ENCODE data around the gene MFAP4.

Gene MFAP4

DNA sequence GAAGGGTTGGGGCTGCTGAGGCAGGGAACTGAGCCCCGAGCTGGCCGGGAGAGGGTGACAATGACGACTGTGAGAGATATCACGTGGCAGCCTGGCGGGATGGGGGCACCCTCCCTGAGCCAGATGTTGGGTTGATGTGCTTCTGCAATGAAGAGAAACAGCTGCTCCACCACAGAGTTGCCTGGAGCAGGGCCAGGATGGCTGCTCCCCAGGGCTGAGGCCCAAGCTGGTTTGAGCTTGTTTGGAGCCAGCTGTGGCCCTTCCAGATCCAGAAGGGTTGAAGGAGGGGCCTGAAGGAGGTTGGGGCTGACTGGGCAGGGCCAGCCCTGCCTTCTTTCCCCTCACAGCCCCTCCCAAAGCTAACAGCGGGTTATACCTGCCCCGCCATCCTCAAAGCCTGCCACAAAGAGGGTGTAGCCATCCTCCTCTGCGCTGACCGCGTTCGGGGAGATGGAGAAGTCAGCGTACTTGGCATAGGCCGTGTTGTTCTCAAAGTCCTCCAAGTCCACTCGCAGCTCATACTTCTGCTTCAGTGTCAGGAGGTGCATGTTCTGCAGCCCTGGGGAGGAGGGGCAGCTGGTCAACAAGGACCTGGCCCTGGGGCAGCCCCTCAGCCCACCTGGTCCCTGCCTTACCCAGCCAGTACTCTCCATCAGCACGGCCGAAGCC, 2.1 kb downstream of the MFAP4 start:
- DNase-seq, result peak in 1 of 2 donors; percentile 86

DNA sequence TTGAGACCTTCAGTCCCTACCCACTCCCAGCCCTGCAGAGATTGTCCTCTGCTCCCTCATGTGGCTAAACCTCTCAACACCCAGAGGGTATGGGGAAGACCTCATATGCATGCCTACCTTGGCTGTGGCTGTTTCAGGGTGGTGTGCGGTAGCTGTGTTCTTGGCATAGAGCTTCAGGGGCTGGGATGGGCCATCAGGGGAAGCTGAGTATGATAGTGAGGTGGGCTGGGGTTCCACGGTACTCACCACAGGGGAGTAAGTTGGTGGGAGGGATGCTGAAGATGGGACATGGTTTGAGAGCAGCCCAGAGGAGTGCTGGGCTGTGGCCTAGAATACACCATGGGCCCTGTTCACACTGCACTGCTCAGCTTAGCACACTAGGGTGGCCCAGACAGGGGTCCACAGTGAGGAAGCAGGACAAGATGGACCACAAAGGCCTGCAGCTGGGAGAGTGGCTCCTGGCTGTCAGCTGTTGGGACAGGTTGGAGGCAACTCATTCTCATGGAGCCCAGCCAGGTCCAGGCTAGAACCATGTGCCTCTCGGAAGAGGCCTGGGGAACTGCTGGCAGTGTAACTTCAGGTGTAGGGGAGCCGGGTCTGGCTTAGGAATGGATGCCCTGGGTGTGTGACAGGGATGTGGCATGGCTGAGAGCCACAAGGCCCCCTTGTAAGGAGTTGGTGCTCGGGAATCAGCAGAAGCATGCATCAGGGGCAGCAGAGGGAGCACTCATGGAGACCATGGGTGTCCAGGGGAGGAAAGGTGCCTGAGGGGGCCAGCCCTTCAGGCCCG, 3.1 kb downstream of the MFAP4 start:
- DNase-seq, result no peak

DNA sequence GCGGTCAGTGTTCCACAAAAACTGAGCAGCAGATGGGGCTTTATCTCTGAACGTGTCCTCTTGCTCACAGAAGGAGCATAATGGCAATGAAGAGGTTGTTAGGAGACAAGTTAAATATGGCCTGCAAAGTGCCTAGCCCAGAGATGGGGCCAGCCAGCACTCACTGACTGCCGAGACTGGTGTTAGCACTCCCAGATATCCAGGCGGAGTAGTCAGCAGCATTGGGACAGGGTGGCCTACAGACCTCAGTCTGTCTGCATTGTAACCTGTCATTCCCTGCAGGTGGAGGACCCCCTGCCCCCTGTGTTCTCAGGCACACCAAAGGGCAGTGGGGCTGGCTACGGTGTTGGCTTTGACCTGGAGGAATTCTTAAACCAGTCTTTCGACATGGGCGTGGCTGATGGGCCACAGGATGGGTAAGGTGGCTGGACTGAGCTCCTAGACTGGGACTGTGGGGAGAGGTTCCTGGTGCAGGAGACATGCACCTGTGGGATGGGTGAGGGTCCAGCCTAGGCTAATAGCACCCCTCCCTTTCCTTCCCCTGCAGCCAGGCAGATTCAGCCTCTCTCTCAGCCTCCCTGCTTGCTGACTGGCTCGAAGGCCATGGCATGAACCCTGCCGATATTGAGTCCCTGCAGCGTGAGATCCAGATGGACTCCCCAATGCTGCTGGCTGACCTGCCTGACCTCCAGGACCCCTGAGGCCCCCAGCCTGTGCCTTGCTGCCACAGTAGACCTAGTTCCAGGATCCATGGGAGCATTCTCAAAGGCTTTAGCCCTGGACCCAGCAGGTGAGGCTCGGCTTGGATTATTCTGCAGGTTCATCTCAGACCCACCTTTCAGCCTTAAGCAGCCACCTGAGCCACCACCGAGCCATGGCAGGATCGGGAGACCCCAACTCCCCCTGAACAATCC, 4.2 kb downstream of the MFAP4 start:
- DNase-seq, result no peak

DNA sequence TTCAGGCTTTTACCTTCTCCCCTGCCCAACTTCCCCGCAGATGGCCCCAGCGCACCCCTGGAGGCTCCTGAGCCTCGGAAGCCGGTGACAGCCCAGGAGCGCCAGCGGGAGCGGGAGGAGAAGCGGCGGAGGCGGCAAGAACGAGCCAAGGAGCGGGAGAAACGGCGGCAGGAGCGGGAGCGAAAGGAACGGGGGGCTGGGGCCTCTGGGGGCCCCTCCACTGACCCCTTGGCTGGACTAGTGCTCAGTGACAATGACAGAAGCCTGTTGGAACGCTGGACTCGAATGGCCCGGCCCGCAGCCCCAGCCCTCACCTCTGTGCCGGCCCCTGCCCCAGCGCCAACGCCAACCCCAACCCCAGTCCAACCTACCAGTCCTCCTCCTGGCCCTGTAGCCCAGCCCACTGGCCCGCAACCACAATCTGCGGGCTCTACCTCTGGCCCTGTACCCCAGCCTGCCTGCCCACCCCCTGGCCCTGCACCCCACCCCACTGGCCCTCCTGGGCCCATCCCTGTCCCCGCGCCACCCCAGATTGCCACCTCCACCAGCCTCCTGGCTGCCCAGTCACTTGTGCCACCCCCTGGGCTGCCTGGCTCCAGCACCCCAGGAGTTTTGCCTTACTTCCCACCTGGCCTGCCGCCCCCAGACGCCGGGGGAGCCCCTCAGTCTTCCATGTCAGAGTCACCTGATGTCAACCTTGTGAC, 5.1 kb downstream of the MFAP4 start:
- no peak for DNase-seq

DNA sequence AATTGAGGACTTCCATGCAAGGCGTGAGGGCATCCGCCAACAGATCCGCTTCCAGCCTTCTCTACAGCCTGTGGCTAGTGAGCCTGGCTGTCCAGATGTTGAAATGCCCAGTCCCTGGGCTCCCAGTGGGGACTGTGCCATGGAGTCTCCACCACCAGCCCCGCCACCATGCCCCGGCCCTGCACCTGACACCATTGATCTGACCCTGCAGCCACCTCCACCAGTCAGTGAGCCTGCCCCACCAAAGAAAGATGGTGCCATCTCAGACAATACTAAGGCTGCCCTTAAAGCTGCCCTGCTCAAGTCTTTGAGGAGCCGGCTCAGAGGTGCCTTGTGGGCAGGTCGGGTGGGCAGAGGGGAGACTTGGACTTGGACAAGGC, 5.6 kb downstream of the MFAP4 start:
- no peak for DNase-seq

DNA sequence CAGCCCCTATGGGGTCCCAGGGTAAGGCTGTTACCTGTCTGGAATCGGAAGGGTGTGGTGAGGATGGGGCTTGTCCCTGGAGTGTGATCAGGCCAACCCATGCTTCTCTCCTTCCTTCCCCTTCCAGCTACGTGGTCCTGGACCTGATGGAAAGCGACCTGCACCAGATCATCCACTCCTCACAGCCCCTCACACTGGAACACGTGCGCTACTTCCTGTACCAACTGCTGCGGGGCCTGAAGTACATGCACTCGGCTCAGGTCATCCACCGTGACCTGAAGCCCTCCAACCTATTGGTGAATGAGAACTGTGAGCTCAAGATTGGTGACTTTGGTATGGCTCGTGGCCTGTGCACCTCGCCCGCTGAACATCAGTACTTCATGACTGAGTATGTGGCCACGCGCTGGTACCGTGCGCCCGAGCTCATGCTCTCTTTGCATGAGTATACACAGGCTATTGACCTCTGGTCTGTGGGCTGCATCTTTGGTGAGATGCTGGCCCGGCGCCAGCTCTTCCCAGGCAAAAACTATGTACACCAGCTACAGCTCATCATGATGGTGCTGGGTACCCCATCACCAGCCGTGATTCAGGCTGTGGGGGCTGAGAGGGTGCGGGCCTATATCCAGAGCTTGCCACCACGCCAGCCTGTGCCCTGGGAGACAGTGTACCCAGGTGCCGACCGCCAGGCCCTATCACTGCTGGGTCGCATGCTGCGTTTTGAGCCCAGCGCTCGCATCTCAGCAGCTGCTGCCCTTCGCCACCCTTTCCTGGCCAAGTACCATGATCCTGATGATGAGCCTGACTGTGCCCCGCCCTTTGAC, 6.3 kb downstream of the MFAP4 start:
- no peak for DNase-seq

DNA sequence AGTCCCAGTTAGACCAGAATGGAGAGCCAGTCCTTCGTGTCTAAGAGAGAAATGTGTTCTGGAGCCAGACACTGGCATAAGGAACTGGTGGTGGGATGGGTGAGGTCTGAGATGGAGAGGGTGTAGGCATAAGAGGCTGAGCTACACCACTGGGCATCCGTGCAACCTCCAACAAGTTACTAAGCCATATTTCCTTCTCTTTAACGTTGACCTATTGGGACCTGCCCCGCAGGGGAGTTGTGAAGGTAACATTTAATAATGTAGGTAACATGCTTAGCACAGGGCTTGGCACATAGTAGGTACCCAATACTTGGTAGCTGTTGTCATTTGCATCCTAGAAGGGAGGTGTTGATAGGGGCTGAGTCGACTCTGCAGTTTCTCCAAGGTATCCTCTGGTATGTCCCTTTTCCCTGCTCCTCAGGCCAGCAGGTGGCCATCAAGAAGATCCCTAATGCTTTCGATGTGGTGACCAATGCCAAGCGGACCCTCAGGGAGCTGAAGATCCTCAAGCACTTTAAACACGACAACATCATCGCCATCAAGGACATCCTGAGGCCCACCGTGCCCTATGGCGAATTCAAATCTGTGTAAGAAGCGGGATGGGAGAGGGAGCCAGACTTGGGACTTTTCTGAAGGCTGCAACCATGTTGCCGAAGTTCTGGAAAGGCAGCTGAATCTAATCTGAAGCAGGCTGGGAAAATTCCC, 7.5 kb downstream of the MFAP4 start:
- DNase-seq, result no peak

DNA sequence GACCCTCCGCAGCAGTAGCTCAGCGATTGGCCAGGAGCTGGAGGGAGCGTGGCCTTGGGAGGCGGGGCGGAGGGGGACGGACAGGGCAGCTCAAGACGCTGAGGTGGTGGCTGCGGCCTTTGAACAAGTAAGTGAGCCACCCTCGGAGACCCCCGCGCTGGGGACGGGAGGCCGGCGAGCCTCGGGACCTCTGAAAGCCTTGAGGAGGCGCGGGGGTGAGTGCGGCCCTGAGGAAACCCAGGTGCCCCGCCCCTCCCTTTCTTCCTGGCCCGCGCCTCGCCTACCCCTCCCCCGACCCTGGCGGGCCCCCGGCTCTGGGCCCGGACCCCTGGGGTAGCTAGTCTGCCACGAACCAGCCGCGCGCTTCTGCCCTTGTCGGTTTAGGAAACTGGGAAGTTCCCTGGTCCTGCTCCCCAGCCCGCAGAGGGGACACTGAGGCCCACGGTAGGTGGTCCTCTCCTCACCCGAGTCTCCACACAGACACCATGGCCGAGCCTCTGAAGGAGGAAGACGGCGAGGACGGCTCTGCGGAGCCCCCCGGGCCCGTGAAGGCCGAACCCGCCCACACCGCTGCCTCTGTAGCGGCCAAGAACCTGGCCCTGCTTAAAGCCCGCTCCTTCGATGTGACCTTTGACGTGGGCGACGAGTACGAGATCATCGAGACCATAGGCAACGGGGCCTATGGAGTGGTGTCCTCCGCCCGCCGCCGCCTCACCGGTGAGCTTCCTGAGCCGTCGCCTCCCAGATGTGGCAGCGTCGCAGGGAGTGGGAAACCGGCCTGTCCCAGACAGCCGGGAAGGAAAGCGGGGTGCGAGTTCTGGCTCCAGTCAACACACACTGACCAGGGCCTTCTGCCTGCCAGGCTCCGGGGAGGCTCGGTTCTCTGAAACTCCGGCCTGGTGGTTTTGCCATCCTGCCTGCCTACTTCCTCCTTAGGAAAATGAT, 8.3 kb downstream of the MFAP4 start, which contains the start of gene MAPK7:
Gene MAPK7 (plus strand): TSS at position 83 of the 945 bp plus-strand sequence. CDS start 403 bp downstream, at position 486.
- DNase-seq, result no peak

DNA sequence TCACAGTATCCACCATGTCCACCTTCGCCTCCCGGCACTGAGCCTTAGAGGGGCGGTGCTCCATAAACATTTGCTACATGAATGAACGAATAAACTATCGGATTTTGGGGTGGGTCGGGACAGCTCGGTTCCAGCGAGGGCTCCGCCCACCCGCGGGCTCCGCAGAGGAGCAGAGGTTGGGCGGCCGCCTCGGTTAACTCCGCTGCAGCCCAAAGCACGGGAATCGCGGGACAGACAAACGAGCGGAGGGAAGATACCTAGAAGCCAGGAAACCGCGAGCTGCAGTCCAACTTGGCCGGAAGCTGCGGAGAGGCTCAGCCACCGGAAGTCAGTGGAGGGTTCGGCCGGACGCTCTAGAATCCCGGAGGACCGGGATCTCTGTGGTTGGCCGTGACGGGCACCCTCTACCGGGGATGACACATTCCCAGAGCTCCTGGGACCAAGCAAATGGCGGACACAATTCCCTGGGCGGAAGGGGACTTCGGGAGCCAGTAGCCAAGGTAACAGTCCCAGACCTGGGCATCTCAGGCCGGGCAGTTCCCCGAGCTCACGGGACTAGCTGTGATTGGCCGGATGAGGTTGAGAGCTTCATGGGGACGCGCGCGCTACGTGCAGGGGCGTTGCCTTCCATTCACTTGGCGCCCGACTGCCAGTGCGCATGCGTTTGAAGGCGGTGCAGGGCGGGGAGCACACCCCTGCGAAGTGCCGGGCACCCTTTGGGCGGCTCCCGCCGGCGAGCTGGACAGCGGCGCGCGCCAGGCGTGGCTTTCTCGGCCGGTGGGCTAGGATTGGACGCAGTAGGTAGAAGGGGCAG, 9.2 kb downstream of the MFAP4 start:
- peak; percentile 88 to 96 for DNase-seq

DNA sequence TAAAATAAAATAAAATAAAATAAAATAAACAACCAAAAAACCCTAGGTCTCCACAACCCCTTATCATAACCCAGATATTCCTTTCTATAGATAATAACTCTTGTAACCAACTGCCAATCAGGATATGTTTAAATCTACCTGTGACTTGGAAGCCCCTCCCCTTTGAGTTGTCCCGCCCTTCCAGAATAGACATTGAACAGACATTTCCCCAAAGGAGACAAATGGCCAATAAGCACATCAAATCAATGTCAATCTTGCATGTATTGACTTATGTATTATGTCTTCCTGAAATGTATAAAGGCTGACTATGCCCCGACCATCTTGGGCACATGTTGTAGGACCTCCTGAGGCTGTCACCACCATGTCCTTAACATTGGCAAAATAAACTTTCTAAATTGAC, 10.2 kb downstream of the MFAP4 start:
- DNase-seq, result no peak

DNA sequence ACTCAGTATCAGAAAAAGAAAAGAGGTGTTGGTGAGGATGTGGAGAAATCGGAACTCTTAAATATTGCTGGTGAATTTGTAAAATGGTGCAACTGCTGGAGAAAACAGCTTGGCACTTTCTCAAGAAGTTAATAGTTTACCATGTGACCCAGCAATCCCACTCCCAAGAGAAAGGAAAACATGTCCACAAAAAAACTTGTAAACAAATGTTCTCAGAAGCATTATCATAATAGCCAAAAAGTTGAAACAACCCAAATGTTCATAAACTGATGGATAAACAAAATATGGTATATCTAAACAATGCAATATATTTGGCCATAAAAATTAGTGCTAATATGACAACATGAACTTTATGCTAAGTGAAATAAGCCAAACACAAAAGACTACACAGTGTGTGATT, 11.3 kb downstream of the MFAP4 start:
- DNase-seq, result no peak

DNA sequence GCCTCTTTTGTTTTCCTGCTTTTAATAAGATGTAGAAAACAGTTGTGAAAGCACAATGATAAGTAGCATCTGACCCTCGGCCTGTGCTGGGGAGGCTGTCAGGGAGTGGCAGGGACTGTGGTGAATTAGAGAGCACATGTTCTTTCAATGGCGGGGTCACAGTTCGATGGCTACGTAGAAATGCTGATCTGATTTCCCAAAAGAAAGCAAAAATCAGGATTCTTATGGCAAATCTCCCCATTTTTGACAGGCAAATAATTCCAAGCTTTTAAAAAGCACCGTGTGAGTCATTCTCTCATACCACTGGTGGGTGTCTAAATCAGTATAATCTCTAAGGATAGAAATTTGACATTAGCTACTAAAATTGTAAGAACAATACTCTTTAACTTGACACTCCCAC, 12.9 kb downstream of the MFAP4 start:
- no peak for DNase-seq

DNA sequence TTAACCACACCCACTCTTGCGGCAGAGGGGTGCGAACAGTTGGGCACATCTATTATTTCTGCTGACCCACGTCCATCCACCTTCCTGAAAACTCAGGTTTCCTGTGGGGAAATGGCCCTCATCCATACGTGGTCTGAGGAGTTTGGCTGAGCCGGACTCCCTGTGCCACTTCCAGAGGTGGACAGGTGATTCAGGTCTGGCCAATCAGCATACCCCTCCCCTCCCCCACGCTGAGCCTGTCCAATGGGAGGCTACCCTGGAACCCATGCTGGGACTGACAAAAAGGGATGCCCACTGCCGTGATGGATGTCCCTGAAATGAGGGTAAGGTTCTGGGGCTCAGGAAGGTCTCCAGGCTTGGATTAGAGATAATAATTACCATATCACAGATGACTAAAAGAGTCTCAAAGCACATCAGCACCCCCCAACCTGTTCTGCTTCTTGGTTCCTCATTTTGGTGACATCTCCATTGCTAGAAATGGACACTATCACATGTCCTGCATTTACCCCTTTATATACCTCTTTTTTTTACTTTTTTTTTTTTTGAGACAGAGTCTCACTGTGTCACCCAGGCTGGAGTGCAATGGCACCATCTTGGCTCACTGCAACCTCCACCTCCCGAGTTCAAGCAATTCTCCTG, 14.0 kb downstream of the MFAP4 start:
- DNase-seq, result no peak

DNA sequence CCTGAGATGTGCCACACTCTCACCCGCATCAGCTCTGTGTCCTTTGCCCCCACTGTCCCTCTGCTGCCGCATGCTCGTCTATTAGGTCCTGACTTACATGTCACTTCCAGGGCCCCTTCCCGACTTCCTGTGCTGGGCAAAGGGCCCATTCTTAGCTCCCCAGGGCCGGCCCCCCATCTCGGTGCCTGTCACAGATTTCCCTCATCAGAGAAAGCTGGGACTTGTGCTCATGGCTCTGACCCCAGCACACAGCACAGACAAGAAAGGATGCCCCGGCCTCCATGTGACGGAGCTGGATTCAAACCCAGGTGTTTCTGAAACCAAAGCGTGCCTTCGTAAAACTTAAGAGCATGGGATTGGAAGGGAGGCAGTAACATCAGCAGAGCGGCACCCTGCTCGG, 14.6 kb downstream of the MFAP4 start:
- no peak for DNase-seq

DNA sequence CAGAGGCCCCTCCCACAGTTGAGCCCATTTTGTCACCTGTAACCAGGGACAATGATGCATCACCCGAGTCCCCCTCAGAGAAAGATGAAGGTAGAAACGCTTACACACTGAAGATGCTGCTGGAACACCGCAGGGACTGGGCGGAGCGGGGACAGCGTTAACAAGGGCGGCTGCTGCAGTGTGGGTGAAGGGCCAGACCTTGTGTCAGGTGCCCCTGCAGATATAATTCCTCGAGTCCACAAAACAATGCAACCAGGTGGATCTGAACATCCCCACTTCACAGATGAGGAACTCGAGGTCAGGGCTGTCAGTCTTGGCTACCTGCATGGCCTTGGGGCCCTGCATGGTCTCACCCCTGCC, 15.0 kb downstream of the MFAP4 start:
- DNase-seq, result no peak

DNA sequence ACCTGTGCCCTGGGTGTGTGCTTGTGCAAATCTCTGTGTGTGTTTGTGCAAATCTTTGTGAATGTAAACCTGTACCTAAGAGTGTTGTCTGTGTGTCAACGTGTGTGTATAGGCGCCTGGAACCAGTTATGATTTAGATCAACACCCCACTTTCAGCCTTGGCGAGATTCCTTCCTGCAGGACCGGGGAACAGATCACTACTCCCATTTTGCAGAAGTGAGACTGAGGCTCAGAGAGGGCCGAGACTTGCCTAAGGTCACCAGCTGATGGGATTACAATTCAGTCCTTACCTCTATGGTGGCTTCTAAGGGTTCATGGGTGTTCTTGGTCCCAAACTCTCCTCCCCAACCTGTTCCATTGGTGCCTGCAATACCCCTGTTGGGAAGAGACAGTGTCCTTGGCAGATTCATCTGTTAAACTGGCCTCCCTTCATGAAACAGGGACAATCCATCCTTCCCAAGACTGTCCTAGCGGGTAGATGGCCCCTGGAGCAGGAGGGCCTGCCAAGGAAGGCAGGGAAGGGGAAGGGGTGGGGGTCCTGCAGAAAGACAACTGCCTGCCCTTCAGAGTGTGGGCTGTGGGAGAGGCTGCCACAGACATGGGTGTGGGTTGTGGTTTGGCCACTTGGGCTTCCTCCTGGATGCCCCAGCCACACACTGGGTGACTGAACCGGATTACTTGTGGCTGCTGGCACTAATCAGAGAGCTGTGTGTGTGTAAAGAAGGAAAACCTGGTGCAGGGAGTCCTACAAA, 15.6 kb downstream of the MFAP4 start:
- DNase-seq, result no peak

DNA sequence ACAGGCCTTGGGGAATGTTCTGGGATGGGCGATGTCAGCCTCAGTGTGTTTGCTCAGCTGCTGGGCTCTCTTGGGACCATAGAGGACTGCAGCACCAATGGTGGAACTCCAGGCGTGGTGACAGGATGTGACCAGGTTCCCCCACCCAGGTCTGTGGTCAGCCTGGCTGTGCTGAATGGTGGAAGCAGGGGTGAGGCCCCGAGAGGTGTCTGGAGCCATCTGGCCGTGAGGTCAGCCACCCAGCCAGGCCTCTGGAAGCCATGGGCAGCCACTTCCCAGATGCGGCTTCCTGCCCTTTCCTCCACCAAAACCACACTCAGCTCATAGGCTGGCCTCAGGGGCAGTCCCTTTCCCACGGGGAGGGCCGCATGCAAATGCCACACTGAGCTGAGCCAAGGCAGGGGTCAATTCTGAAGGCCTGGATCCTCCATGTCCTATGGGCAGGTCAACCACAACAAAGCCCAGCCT, 16.5 kb downstream of the MFAP4 start:
- peak in 1 of 2 donors; percentile 40 for DNase-seq
